COLO668 (cell line): ENCODE measurements around the gene ESPN.

Source experiments
- DNase-seq: peaks from one replicate; lab custom pipeline; 2025; ENCODE audit not compliant: unreplicated experiment; lab: John Stamatoyannopoulos, UW

Gene ESPN

GRCh38 chr1:6508816-6509189, 84.2 kb downstream of the ESPN start:
- DNase-seq: no peak

- DNase-seq: no peak
These were observed 84.8 kb downstream of the ESPN start for GRCh38 chr1:6509220-6509918.

- DNase-seq: no peak
These were observed 85.3 kb downstream of the ESPN start for GRCh38 chr1:6509919-6510291.

GRCh38 chr1:6510493-6510892, 85.9 kb downstream of the ESPN start:
- no peak for DNase-seq
